NK-92 (cell line): ENCODE measurements around the gene ZC3H18.

Source experiments
- DNase-seq: peaks from one replicate; lab custom pipeline; 2025; ENCODE audit not compliant: unreplicated experiment; lab: John Stamatoyannopoulos, UW

The ZC3H18 gene

DNA sequence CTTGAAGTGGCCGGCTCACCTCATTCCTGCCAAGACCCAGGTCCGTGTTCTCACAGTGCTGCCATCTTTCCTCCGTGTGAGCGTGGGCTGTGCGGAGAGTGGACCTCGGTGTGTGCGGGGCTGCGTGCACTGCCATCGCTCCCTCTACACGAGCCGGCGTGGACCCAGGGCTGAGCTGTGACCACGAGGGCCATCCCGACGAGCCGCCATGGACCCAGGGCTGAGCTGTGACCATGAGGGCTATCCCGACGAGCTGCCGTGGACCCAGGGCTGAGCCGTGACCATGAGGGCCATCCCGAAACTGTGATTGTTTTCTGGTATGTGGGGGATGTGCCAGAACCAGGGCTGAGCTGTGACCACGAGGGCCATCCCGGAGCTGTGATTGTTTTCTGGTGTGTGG lies 101.6 kb downstream of the ZC3H18 start:
- no peak for DNase-seq

- DNase-seq, result no peak
Observed at GRCh38 chr16:88672776-88673175, 102.6 kb downstream of the ZC3H18 start.

GRCh38 chr16:88673716-88674379 lies 103.6 kb downstream of the ZC3H18 start:
- DNase-seq, result no peak

GRCh38 chr16:88676502-88677242 lies 106.5 kb downstream of the ZC3H18 start:
- DNase-seq, result no peak

- no peak for DNase-seq
Observed at GRCh38 chr16:88677721-88678120, 107.5 kb downstream of the ZC3H18 start.

- DNase-seq, result no peak
Observed at GRCh38 chr16:88678224-88678979, 108.2 kb downstream of the ZC3H18 start.

GRCh38 chr16:88680554-88681083 lies 110.4 kb downstream of the ZC3H18 start:
- DNase-seq, result no peak

GRCh38 chr16:88681084-88681680 lies 111.0 kb downstream of the ZC3H18 start:
- no peak for DNase-seq
